Left ventricle myocardium inferior (tissue), 1 donor: ENCODE data around the gene SWT1. TPM values are rescaled to one million over a fixed set of nuclear protein-coding genes. Genes with fewer than 3 reads are reported as not detected.

ENCODE experiments used
- DNase-seq: peaks from one replicate; pipeline ENCODE4 v3.0.0-alpha.2; 2020
- H3K27ac ChIP-seq: fragments of 200-600 bp; replicated peaks from 2 replicates; pipeline ENCODE4 v1.8.0; 2021
- H3K27me3 ChIP-seq: fragments of 200-600 bp; 2 replicates; pipeline ENCODE4 v1.8.0; 2021; ENCODE audit warnings: low read depth
- H3K36me3 ChIP-seq: fragments of 200-600 bp; 2 replicates; pipeline ENCODE4 v1.8.0; 2021
- H3K4me1 ChIP-seq: fragments of 200-600 bp; 2 replicates; pipeline ENCODE4 v1.8.0; 2021
- H3K4me3 ChIP-seq: fragments of 200-600 bp; 2 replicates; pipeline ENCODE4 v1.8.0; 2021; ENCODE audit warnings: mild to moderate bottlenecking, moderate library complexity
- H3K9me3 ChIP-seq: fragments of 200-600 bp; replicated peaks from 2 replicates; pipeline ENCODE4 v1.8.0; 2021
- intact Hi-C: fragments of 100-400 bp; cut with micrococcal nuclease; formaldehyde crosslinking; loops from one replicate; pipeline ENCODE4 v1.11.0; 2022
- total RNA-seq: library from RNA; stranded (reverse); fragmentation: NEBNext Ultra II Directional; extraction: Animal tissue kit (Norgen Biotek cat#: 25700); gene quantifications from one replicate; pipeline ENCODE4 v1.2.1, GENCODE V29; 2021
- TF ChIP-seq, protein P1 (sequence below): fragments of 200-600 bp; IDR thresholded peaks from 2 replicates; pipeline ENCODE4 v1.8.0; 2021; ENCODE audit warnings: antibody characterized with exemption, mild to moderate bottlenecking, borderline replicate concordance
- donor health status: DM: no; HTN: yes; CAD: no; lungs with severe emphysema.

SWT1 gene
- total RNA-seq, 1 donor from 2014 or later = 7.4 TPM

DNA sequence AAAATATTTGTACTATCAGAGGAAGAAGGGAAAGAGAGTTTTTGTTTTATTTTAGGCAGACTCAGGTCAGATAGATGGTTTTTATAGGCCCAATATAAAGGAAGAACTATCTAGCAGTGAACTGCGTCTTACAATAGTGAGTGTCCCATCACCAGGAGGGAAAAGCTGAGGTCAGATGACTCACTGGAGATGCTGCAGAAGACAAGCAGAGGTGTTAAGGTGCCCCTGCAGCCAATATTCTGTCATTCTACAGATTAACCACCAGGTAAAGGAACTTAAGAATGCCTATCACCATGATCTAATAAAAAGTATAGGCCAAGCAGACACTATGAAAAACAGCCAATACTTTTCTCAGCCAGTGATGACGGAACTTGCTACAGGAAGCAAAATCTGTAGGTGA, 130.5 kb downstream of the SWT1 start:
- TF ChIP-seq, protein P1, sequence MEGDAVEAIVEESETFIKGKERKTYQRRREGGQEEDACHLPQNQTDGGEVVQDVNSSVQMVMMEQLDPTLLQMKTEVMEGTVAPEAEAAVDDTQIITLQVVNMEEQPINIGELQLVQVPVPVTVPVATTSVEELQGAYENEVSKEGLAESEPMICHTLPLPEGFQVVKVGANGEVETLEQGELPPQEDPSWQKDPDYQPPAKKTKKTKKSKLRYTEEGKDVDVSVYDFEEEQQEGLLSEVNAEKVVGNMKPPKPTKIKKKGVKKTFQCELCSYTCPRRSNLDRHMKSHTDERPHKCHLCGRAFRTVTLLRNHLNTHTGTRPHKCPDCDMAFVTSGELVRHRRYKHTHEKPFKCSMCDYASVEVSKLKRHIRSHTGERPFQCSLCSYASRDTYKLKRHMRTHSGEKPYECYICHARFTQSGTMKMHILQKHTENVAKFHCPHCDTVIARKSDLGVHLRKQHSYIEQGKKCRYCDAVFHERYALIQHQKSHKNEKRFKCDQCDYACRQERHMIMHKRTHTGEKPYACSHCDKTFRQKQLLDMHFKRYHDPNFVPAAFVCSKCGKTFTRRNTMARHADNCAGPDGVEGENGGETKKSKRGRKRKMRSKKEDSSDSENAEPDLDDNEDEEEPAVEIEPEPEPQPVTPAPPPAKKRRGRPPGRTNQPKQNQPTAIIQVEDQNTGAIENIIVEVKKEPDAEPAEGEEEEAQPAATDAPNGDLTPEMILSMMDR = no peak
- Histone ChIP-seq H3K27me3 (no peaks in the 10 kb centered on the region), H3K27ac (no peak overlapping the region), H3K9me3 (no peaks in the 10 kb centered on the region), H3K4me1 (peaks cover 28% of the 10 kb centered on the region), H3K36me3 (no peaks in the 10 kb centered on the region), H3K4me3 (no peak overlapping the region)
- intact Hi-C loops = no loop called here
- no peak for DNase-seq

DNA sequence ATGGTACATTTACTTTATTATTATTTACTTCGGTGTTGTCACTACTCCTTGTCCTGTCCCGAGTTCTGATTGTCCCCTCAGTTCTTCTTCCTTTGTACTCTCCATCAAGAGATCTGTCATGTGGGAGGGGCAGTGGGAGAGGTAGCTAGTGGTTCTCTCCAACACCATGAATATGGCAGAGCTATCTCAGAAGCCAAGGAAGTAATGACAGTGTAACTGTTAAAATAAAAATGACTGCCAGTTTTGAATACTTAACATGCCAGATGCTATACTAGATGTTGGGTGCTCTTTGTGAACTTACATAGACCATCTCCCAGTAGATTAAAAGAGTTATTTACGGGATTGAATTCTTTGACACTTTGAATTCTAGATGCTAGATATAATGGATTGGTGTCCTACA, 131.5 kb downstream of the SWT1 start:
- DNase-seq = no peak
- H3K36me3 ChIP-seq = no peaks in the 10 kb centered on the region
- no peak overlapping the region for H3K4me3 ChIP-seq
- no peak overlapping the region for H3K27ac ChIP-seq
- no peaks in the 10 kb centered on the region for H3K9me3 ChIP-seq
- TF ChIP-seq, protein P1 = no peak
- intact Hi-C loops = no loop called here
- no peaks in the 10 kb centered on the region for H3K27me3 ChIP-seq
- peaks cover 34% of the 10 kb centered on the region for H3K4me1 ChIP-seq

DNA sequence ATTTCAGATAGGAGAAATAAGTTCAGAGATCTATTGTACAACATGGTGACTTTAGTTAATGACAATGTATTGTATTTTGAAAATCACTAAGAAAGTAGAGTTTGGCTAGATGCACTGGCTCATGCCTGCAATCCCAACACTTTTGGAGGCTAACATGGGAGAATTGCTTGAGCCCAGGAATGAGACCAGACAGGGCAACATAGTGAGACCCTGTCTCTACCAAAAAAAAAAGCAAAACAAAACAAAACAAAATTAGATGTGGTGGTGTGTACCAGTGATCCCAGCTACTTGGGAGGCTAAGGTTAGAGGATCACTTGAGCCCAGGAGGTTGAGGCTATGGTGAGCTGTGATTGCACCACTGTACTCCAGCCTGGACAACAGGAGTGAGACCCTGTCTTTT, 132.9 kb downstream of the SWT1 start:
- no peaks in the 10 kb centered on the region for H3K27me3 ChIP-seq
- H3K27ac ChIP-seq = no peak overlapping the region
- no peak overlapping the region for H3K4me3 ChIP-seq
- TF ChIP-seq, protein P1 = no peak
- no peak for DNase-seq
- peaks cover 4% of the 10 kb centered on the region for H3K36me3 ChIP-seq
- peaks cover 28% of the 10 kb centered on the region for H3K4me1 ChIP-seq
- intact Hi-C loops = no loop called here
- no peaks in the 10 kb centered on the region for H3K9me3 ChIP-seq

DNA sequence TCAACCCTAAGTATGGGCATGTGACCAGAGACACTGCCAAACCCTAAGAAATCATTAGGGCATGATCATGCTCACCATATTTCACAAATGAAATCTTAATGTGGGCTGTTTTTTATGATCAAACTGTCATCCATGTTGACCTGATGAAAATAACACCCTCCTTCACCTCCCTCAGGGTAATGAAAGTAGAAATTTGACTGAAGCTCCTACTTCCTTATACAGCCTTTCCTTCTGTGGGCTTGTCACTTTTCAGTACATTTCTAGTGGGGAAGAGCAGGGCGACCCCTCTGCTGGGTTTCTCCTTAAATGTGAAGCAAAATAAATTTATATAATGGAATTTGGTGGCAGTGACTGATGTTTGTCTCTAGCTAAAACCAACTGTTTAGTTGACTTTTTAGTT, 134.2 kb downstream of the SWT1 start:
- Histone ChIP-seq H3K4me3 (no peak overlapping the region), H3K4me1 (peaks cover 24% of the 10 kb centered on the region), H3K36me3 (peaks cover 12% of the 10 kb centered on the region), H3K27me3 (no peaks in the 10 kb centered on the region), H3K9me3 (no peaks in the 10 kb centered on the region), H3K27ac (no peak overlapping the region)
- TF ChIP-seq, protein P1 = no peak
- no peak for DNase-seq
- intact Hi-C loops = no loop called here

DNA sequence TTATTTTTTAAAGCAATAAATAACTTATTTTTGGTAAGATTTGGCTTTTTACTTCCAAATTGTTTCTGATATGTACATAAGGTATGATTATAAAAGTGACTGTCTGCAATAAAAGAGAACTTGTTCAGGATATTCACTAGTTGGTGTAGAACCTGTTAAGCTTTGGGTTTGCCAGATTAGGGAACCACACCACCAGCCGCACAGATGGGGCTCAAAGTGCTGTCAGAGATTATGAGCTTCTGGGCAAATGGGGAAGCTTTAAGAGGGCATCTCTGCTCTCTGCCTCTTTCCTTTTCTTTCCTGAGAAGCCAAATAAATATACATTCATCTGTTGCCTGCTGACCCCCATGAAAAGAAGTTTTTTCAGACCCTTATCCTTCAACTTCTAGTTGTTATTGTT, 134.7 kb downstream of the SWT1 start:
- Histone ChIP-seq H3K4me3 (no peak overlapping the region), H3K36me3 (peaks cover 17% of the 10 kb centered on the region), H3K4me1 (peaks cover 24% of the 10 kb centered on the region), H3K9me3 (no peaks in the 10 kb centered on the region), H3K27ac (no peak overlapping the region), H3K27me3 (no peaks in the 10 kb centered on the region)
- no peak for DNase-seq
- intact Hi-C loops = no loop called here
- TF ChIP-seq, protein P1 = no peak

DNA sequence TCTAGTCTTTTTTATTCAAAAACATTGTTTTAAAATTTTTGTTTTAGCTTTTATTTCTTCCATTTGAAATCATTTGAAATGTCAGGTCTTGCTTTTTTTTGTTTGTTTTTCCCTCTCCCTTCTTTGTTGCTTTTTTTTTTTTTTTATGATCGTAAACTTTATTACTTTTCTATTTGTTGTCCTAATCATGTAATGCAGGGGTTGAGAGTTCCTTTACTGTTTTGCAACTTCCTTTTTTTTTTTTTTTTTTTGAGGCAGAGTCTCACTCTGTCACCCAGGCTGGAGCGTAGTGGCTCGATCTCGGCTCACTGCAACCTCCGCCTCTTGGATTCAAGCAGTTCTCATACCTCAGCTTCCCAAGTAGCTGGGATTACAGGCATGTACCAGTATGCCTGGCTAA, 135.3 kb downstream of the SWT1 start:
- peak; percentile 19 for DNase-seq
- Histone ChIP-seq H3K27ac (peak overlapping the region; percentile 41), H3K4me3 (no peak overlapping the region)

More for the DNA sequence above, 135.3 kb downstream of the SWT1 start:
- Histone ChIP-seq H3K36me3 (peaks cover 23% of the 10 kb centered on the region), H3K27me3 (no peaks in the 10 kb centered on the region), H3K9me3 (no peaks in the 10 kb centered on the region), H3K4me1 (peaks cover 24% of the 10 kb centered on the region)
- TF ChIP-seq, protein P1 = no peak
- intact Hi-C loops = no loop called here
